HG03442 (cell line): ENCODE results near the gene CACNA2D3.
"Not testable (repeated sequence)": the region's sequence is repeated elsewhere in the genome, so short reads cannot be mapped to it uniquely, and the experiment has no call there.

Source experiments
- ATAC-seq: cut with Tn5 transposase; IDR thresholded peaks from one replicate; pipeline ENCODE4 v1.9.1; 2021; ENCODE audit warnings: mild to moderate bottlenecking, moderate library complexity; ENCODE audit not compliant: unreplicated experiment

The CACNA2D3 gene

GRCh38 chr3:55090291-55090690 is 967.9 kb downstream of the CACNA2D3 start:
- ATAC-seq = no peak

GRCh38 chr3:55090746-55091145 is 968.4 kb downstream of the CACNA2D3 start:
- ATAC-seq = no peak

- ATAC-seq = no peak
Measured at GRCh38 chr3:55091381-55092225, 969.3 kb downstream of the CACNA2D3 start.

- no peak for ATAC-seq
Measured at GRCh38 chr3:55094676-55095075, 972.3 kb downstream of the CACNA2D3 start.

DNA sequence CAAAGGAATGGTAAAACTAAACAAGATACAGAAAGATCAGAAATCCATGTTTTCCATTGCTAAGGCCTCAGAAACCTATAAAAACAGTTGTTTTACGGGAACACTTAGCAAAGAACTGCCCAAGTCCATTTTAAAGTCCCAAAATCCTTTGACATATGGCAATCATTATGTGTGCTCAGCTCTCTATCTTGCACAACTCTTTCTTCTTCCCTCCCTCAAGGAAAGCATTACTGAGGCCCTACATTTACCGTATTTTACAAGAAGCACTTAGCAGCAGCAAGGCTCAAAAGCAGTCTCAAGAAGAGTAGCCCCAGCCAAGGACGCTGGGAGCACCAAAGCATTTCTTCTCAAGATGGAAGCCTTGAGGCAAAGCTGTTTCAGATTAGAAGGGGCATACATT is 975.1 kb downstream of the CACNA2D3 start:
- no peak for ATAC-seq

- no peak for ATAC-seq
Measured at GRCh38 chr3:55105647-55106046, 983.3 kb downstream of the CACNA2D3 start.

DNA sequence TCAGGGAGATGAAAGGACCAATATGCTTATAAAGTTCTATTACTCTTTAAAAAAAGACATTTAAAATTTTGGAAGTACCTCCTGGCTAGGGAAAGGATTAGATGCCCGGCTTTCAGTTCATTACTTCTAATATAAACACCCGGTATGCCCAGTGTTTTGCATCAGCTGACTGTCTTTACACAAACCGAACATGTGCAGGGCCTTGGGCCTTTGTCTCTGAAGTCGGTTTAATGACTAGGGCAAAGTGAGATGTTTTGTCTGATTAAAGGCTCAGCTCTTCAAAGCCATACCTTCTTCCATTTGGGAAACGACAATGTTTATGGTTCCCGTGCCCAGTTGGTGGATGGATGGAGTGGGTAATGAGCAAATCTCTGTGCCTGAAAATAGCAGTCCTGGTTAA is 984.8 kb downstream of the CACNA2D3 start:
- no peak for ATAC-seq

GRCh38 chr3:55111906-55112305 is 989.6 kb downstream of the CACNA2D3 start:
- not testable (repeated sequence) for ATAC-seq

- no peak for ATAC-seq
Measured at GRCh38 chr3:55118451-55118850, 996.1 kb downstream of the CACNA2D3 start.

DNA sequence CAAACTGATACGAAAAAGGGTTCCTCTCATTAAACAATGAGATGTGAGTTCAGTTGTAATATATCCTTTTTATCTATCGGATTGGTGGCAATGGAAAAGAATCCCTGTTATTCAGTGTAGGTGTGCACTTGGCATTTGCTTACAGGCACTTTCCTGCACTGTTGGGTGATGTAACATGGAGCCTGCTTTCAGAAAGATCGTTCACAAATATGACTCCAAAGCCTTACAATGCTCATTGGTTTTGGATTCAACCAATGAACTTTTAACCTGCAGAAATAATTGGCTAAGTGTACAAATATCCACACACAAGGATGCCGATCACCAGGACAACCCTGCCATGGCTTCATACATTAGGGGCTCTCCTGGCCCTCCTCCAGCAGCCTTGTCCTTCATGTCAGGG is 996.9 kb downstream of the CACNA2D3 start:
- no peak for ATAC-seq

GRCh38 chr3:55122312-55122711 is 1000.0 kb downstream of the CACNA2D3 start:
- ATAC-seq = no peak
